Astrocyte of the cerebellum (primary cell): Measurements from ENCODE around the gene RNF44.

Source experiments
- DNase-seq: peaks from one replicate; pipeline ENCODE4 v3.0.0-alpha.2; 2011; ENCODE audit warnings: low read depth
- H3K4me3 ChIP-seq: 2 replicates; pipeline ENCODE4 v1.5.1; 2011; ENCODE audit warnings: mild to moderate bottlenecking, low read depth, low read length, moderate library complexity
- in situ Hi-C: cut with HindIII; loops from 2 replicates; pipeline ENCODE4 v1.10.0; 2017; ENCODE audit warnings: low sequenced_read_pairs
- TF ChIP-seq, protein P1 (sequence below): IDR thresholded peaks from 2 replicates; pipeline ENCODE4 v1.5.1; 2012; ENCODE audit warnings: low read length, low read depth, moderate library complexity, mild to moderate bottlenecking; ENCODE audit errors: missing control alignments

The RNF44 gene

DNA sequence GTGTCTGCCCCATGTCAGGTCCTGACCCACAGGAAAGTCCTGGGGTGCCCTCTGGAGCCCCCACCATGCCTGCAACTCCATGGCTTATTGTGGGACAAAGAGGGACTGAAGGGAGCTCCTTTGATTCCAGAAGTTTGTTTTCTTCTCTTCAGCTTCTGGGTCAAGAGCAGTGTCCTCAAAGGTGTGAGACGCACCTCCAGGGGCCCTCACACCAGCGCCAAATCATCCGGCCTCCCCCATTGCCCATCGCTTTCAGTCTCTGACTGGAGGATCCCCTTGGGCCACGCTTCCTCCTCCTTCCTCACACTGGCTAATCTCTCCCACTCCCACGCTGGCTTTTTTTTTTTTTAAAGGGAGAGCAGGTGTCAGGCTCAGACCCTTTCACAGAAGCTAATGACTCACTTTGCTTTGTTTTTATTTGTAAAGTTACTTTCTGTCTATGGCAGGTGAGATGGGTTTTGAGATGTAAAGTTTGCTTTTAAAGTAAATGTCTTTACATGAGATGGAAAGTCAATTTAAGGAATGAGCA is 28.6 kb upstream of the RNF44 start:
- TF ChIP-seq, protein P1, sequence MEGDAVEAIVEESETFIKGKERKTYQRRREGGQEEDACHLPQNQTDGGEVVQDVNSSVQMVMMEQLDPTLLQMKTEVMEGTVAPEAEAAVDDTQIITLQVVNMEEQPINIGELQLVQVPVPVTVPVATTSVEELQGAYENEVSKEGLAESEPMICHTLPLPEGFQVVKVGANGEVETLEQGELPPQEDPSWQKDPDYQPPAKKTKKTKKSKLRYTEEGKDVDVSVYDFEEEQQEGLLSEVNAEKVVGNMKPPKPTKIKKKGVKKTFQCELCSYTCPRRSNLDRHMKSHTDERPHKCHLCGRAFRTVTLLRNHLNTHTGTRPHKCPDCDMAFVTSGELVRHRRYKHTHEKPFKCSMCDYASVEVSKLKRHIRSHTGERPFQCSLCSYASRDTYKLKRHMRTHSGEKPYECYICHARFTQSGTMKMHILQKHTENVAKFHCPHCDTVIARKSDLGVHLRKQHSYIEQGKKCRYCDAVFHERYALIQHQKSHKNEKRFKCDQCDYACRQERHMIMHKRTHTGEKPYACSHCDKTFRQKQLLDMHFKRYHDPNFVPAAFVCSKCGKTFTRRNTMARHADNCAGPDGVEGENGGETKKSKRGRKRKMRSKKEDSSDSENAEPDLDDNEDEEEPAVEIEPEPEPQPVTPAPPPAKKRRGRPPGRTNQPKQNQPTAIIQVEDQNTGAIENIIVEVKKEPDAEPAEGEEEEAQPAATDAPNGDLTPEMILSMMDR = no peak
- in situ Hi-C loops = no loop called here
- no peak for DNase-seq
- no peak overlapping the region for H3K4me3 ChIP-seq

DNA sequence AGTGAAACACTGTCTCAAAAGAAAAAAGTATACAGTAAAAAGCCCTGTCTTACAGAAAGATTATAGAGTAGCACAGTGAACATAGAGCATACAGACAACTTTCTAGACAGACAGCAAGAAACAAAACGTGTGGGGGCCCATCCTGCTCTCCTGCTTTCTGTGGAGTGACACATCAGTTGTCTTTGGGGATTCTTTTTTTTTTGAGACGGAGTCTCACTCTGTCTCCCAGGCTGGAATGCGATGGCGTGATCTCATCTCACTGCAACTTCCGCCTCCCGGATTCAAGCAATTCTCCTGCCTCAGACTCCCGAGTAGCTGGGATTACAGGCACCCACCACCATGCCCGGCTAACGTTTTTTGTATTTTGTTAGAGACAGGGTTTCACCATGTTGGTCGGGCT is 26.8 kb upstream of the RNF44 start:
- in situ Hi-C loops = no loop called here
- no peak for DNase-seq
- TF ChIP-seq, protein P1 = no peak
- no peak overlapping the region for H3K4me3 ChIP-seq

DNA sequence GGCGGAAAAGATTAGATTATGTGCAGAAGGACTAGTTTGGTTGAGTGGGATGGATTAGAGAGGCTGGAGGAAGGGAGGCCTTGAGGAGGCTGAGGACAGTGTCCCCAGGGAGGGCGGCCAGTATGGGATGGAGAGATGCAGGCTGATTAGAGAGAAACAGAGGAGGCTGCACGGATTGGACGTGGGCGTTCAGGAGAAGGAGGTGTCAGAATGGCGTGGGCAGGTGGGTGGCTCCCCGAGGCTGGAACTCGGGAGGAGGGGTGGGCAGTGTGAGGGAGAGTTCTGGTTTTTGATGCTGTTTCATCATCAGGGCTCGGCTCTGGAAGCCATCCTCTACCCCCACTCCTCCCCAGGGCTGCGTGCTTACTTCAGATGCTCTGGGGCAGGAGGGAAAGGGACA is 25.0 kb upstream of the RNF44 start:
- no peak overlapping the region for H3K4me3 ChIP-seq
- DNase-seq = no peak
- in situ Hi-C loops = no loop called here
- TF ChIP-seq, protein P1 = no peak

DNA sequence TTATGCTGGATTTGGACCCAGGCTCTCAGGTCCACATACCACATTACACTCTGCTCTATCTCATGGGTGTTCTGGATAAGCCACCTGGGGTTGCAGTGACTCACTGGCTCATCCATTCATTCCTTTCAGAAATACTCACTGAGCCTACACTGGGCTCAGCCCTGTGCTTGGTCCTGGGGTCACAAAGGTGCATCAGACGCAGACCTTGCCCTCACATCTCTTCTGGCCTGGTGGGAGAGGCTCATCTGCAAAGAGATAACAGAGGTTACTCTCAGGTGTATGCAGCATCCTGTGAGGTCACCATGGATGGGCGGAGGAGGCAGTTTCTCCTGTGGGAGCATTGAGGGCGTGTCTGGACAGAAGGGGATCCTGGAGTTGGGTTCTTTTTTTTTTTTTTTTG is 24.1 kb upstream of the RNF44 start:
- no peak overlapping the region for H3K4me3 ChIP-seq
- no peak for DNase-seq
- TF ChIP-seq, protein P1 = no peak
- in situ Hi-C loops = no loop called here

DNA sequence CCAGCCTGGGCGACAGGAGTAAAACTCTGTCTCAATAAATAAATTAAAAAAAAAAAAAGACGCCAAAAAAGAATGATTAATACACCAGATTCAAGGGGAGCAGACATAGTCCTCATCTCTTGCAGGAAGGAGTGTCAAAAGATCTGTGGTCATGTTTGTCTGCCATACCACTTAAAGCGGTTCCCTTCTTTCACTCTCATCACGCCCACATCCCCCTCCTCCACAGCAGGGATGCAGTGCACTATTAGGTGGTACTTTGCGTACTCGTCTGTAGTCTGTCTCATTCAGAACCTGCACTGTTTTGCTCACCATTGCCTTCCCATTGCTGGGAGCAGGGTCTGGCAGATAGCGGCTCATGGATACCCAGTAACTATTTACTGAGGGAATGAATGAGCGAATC is 23.2 kb upstream of the RNF44 start:
- in situ Hi-C loops = no loop called here

DNA sequence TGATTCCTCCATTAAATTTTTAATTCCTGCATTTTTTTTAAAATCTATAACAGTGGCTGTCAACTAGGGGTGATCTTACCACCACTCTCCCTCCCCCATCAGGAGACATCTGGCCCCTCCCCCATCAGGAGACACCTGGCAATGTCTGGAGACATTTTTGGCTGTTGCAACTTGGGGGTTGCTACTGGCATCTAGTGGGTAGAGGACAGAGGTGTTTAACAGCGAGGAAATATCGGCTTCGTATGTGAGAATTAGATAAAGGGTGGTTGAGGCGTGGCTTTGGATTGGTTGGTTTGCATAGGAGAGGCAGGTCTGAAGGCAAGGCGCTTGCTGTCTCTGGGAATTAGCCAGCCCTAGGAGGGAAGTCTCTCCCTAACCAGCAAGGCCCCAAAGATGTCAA is 22.5 kb upstream of the RNF44 start:
- TF ChIP-seq, protein P1 = no peak
- no peak for DNase-seq
- in situ Hi-C loops = no loop called here
- no peak overlapping the region for H3K4me3 ChIP-seq

More for the DNA sequence above, 23.2 kb upstream of the RNF44 start:
- no peak overlapping the region for H3K4me3 ChIP-seq
- TF ChIP-seq, protein P1 = no peak
- no peak for DNase-seq

DNA sequence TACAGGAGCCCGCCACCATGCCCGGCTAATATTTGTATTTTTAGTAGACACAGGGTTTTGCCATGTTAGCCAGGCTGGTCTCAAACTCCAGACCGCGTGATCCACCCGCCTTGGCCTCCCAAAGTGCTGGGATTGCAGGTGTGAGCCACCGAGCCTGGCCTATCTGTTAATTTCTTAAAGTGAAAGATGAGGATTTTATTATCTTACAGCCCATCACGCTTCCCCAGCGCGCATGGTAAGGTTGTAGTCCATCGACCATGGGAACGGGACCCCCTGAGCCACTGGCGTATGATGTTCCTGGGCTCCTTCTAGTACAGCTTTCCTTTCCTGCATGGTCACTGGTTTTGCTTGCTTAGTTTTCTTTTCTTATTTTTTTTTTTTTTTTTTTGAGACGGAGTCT is 20.6 kb upstream of the RNF44 start:
- H3K4me3 ChIP-seq = no peak overlapping the region
- in situ Hi-C loops = no loop called here
- TF ChIP-seq, protein P1 = no peak
- no peak for DNase-seq
